K562 (cell line): ENCODE measurements around the gene CAPN2. TPM values are rescaled to one million over a fixed set of nuclear protein-coding genes. Genes with fewer than 3 reads are reported as not detected.

Source experiments
- ATAC-seq: fragments of 200-7000 bp; cut with Tn5 transposase; 3 replicates; pipeline ENCODE4 v1.9.1; 2020; ENCODE audit warnings: moderate library complexity
- BruUV-seq: library from RNA; stranded (reverse); fragments of 400-500 nt; replicated peaks from 2 replicates; lab custom pipeline; 2021; lab: Mats Ljungman, UMichigan
- CTCF ChIA-PET: fragments of 300-600 bp; formaldehyde crosslinking; extraction: SDS; loops from one replicate; lab custom pipeline; 2021; ENCODE audit warnings: low intra/inter-chr PET ratio; lab: Yijun Ruan, JAX
- POLR2A ChIA-PET: fragments of 300-600, 350-650 bp; sonication (Branson Sonifier 250); formaldehyde crosslinking; extraction: SDS; loops from one replicate; lab custom pipeline; 2021; ENCODE audit warnings: antibody characterized with exemption, inconsistent platforms; lab: Yijun Ruan, JAX
- DNase-seq, 4 experiments: peaks; one replicate each; pipeline versions ENCODE4 v3.0.0 to v3.0.0-alpha.2; 2011 to 2018; ENCODE audit warnings: low spot score in 3 of 4, mixed read lengths in 3 of 4; ENCODE audit errors: extremely low read depth in 1 of 4
- FAIRE-seq: peaks from 2 replicates; lab custom pipeline; 2011; peaks lifted over from hg19 to GRCh38; lab: Jason Lieb, UNC
- H2AFZ ChIP-seq: 2 replicates; pipeline ENCODE4 v1.6.0; 2011; ENCODE audit warnings: low read depth, low read length, control low read depth, inconsistent platforms
- H3K27ac ChIP-seq: fragments of 200-600 bp; 3 replicates; pipeline ENCODE4 v1.8.0; 2011; ENCODE audit warnings: low read depth, mild to moderate bottlenecking, control low read depth, inconsistent platforms, low read length, moderate library complexity, mixed read lengths; ENCODE audit errors: extremely low read depth
- H3K27me3 ChIP-seq, 2 experiments: fragments of 300-600 bp in 1 of 2; 2 replicates in 1 of 2; 3 replicates in 1 of 2; pipeline versions ENCODE4 v1.6.0 to v1.8.0; 2011; ENCODE audit warnings: inconsistent platforms in 2 of 2, low read length in 2 of 2, mild to moderate bottlenecking in 1 of 2, mixed read lengths in 1 of 2, moderate library complexity in 1 of 2; ENCODE audit not compliant: control insufficient read depth in 2 of 2, insufficient read depth in 2 of 2
- H3K36me3 ChIP-seq: fragments of 300-600 bp; 3 replicates; pipeline ENCODE4 v1.8.0; 2011; ENCODE audit warnings: mild to moderate bottlenecking, low read length, inconsistent platforms; ENCODE audit not compliant: control insufficient read depth, insufficient read depth
- H3K4me1 ChIP-seq, 2 experiments: fragments of 200-600 bp in 1 of 2; replicated peaks in 1 of 2; 2 replicates in 1 of 2; 3 replicates in 1 of 2; pipeline versions ENCODE4 v1.5.1 to v1.8.0; 2011; ENCODE audit warnings: inconsistent platforms in 2 of 2, low read length in 2 of 2, mild to moderate bottlenecking in 1 of 2, mixed read lengths in 1 of 2, moderate library complexity in 1 of 2; ENCODE audit not compliant: control insufficient read depth in 2 of 2, insufficient read depth in 2 of 2
- H3K4me2 ChIP-seq: 2 replicates; pipeline ENCODE4 v1.6.1; 2011; ENCODE audit warnings: low read length, control low read depth, inconsistent platforms, mixed read lengths; ENCODE audit not compliant: insufficient read depth
- H3K4me3 ChIP-seq: fragments of 200-600 bp; sonication (generic), shearing (Covaris generic); 2 replicates; pipeline ENCODE4 v1.5.1; 2016; ENCODE audit warnings: control low read depth, inconsistent platforms
- H3K79me2 ChIP-seq: fragments of 200-600 bp; 3 replicates; pipeline ENCODE4 v1.8.0; 2011; ENCODE audit warnings: low read length, inconsistent platforms; ENCODE audit not compliant: control insufficient read depth, insufficient read depth
- H3K9ac ChIP-seq, 2 experiments: 2 replicates each; pipeline versions ENCODE4 v1.6.0 to v1.6.1; 2011; ENCODE audit warnings: low read depth in 2 of 2, low read length in 2 of 2, control low read depth in 1 of 2, inconsistent platforms in 1 of 2, mild to moderate bottlenecking in 1 of 2, mixed read lengths in 1 of 2; ENCODE audit not compliant: insufficient read depth in 1 of 2
- H3K9me1 ChIP-seq: one replicate; pipeline ENCODE4 v1.6.0; 2011; ENCODE audit warnings: inconsistent platforms, mild to moderate bottlenecking, low read length, moderate library complexity; ENCODE audit not compliant: control insufficient read depth, insufficient read depth
- H3K9me3 ChIP-seq: replicated peaks from 2 replicates; pipeline ENCODE4 v1.5.1; 2011; ENCODE audit warnings: low read depth, low read length, inconsistent platforms; ENCODE audit not compliant: control insufficient read depth, insufficient read depth
- H4K20me1 ChIP-seq: replicated peaks from 2 replicates; pipeline ENCODE4 v1.6.1; 2011; ENCODE audit warnings: low read length, inconsistent platforms, mixed read lengths; ENCODE audit not compliant: control insufficient read depth, insufficient read depth
- CC2D1A ChIP-seq: fragments of 450-650 bp; IDR thresholded peaks from 2 replicates; pipeline ENCODE4 v1.6.1; 2017; ENCODE audit warnings: mild to moderate bottlenecking
- GTF2B ChIP-seq: IDR thresholded peaks from 2 replicates; pipeline ENCODE4 v1.6.1; 2011; ENCODE audit not compliant: insufficient read length; ENCODE audit errors: extremely low read depth
- KHSRP ChIP-seq: fragments of 450-650 bp; IDR thresholded peaks from 2 replicates; pipeline ENCODE4 v1.6.1; 2017
- ZFP1 ChIP-seq: fragments of 450-650 bp; formaldehyde crosslinking; IDR thresholded peaks from 2 replicates; pipeline ENCODE4 v1.4.0; 2020; ENCODE audit warnings: mild to moderate bottlenecking, mixed read lengths
- ZNF407 ChIP-seq: fragments of 450-650 bp; IDR thresholded peaks from 2 replicates; pipeline ENCODE4 v1.6.1; 2016; ENCODE audit warnings: low read depth
- WGBS: fragments of 100-300 bp; shearing (Covaris generic); methylation state at CpG from one replicate; pipeline ENCODE4 v1.1.6; 2016; ENCODE audit warnings: low coverage, mixed read lengths; ENCODE audit not compliant: insufficient coverage; ENCODE audit errors: missing lambda C conversion rate; 5-methylcytosine and 5-hydroxymethylcytosine counted together
- in situ Hi-C: fragments of 300-500 bp; cut with MboI; formaldehyde crosslinking; loops from 4 replicates; pipeline ENCODE4 v1.15.0; 2018; ENCODE audit warnings: inconsistent platforms, mixed read lengths
- intact Hi-C: fragments of 100-400 bp; cut with micrococcal nuclease; formaldehyde crosslinking; loops from 2 replicates; pipeline ENCODE4 v1.14.2; 2022
- polyA plus RNA-seq, 8 experiments: library from polyadenylated mRNA; depleted of rRNA in 4 of 8; stranded (reverse) in 5 of 8; unstranded in 3 of 8; fragments of >200 nt; fragmentation: Nextera tagmentation in 2 of 8; fragmentation: Illumina TruSeq in 1 of 8; extraction: Ambion mirVana in 2 of 8; extraction: Trizol in 1 of 8; gene quantifications; 2 replicates each; pipeline versions ENCODE4 v1.2.1 to v1.2.3, GENCODE V29; 2011 to 2014; ENCODE audit warnings: inconsistent platforms in 1 of 8, missing spikeins in 1 of 8
- total RNA-seq, 7 experiments: library from RNA; depleted of rRNA in 6 of 7; stranded (reverse); fragments of >200 nt in 6 of 7; fragmentation: Illumina TruSeq in 2 of 7; extraction: Trizol in 2 of 7; gene quantifications; 2 replicates each; pipeline versions ENCODE4 v1.2.1 to v1.2.3, GENCODE V29; 2011 to 2021; ENCODE audit warnings: low replicate concordance in 1 of 7

The CAPN2 gene
- total and polyA plus RNA-seq, 9 of the 15 experiments (the other 6 are each of a cell fraction or from before 2014, with no cell fraction given): 24.6 to 157 (median 101) TPM

GRCh38 chr1:223739366-223740037 is 27.2 kb downstream of the CAPN2 start:
- in situ Hi-C loops (no loop called here), intact Hi-C loops (no loop called here)
- ChIA-PET POLR2A (interaction anchor here (0.9 to 2.6 kb wide), 6 partner anchors 10 to 45 kb away, joined by 3 to 9 read pairs (median 4); no protein-coding TSS in a partner anchor), CTCF (no interaction called here)
- Histone ChIP-seq H3K4me1 (no peaks in the 10 kb centered on the region), H3K9me1 (no peaks in the 10 kb centered on the region), H3K9ac (no peak overlapping the region), H3K79me2 (no peaks in the 10 kb centered on the region), H3K36me3 (peaks cover 28% of the 10 kb centered on the region), H4K20me1 (no peaks in the 10 kb centered on the region), H3K9me3 (no peaks in the 10 kb centered on the region), H3K4me2 (no peak overlapping the region), H3K4me3 (no peak overlapping the region), H3K27me3 (no peaks in the 10 kb centered on the region), H3K27ac (no peak overlapping the region), H2AFZ (no peak overlapping the region)
- no peak for ATAC-seq
- WGBS: 81% methylated on average over 7 of the region's 7 CpGs
- FAIRE-seq: no peak
- no peak for DNase-seq
- no TSS peak for BruUV-seq
- TF ChIP-seq GTF2B: no peak
- no peak for TF ChIP-seq ZNF407
- no peak for TF ChIP-seq ZFP1
- TF ChIP-seq CC2D1A: no peak
- TF ChIP-seq KHSRP: no peak
